IPS DF 6.9 (cell line): ENCODE data around the gene MAPK11.

ENCODE experiments used
- DNase-seq: peaks from one replicate; pipeline ENCODE4 v3.0.0-alpha.2; 2013; ENCODE audit warnings: low read depth, low spot score
- H3K27ac ChIP-seq: one replicate; pipeline ENCODE4 v1.5.1; 2013; ENCODE audit warnings: low read length, control low read depth
- H3K27me3 ChIP-seq: 2 replicates; pipeline ENCODE4 v1.6.1; 2013; ENCODE audit warnings: mild to moderate bottlenecking, low read length; ENCODE audit not compliant: control insufficient read depth, insufficient read depth
- H3K36me3 ChIP-seq: 2 replicates; pipeline ENCODE4 v1.6.1; 2013; ENCODE audit warnings: low read length; ENCODE audit not compliant: control insufficient read depth, insufficient read depth
- H3K4me1 ChIP-seq: 2 replicates; pipeline ENCODE4 v1.6.1; 2013; ENCODE audit warnings: low read length; ENCODE audit not compliant: control insufficient read depth, insufficient read depth
- H3K4me3 ChIP-seq: 2 replicates; pipeline ENCODE4 v1.5.1; 2013; ENCODE audit warnings: mild to moderate bottlenecking, low read length
- H3K9me3 ChIP-seq: 2 replicates; pipeline ENCODE4 v1.6.1; 2013; ENCODE audit warnings: low read length, inconsistent platforms; ENCODE audit not compliant: control insufficient read depth, insufficient read depth
- WGBS: extraction: QIAGEN DNeasy Blood & Tissue Kit; methylation state at CpG from one replicate; pipeline ENCODE4 v1.1.7; 2013; ENCODE audit warnings: mixed read lengths, missing lambda C conversion rate; ENCODE audit not compliant: insufficient read length, insufficient coverage; 5-methylcytosine and 5-hydroxymethylcytosine counted together

The MAPK11 gene

GRCh38 chr22:50292643-50293440 is 22.7 kb upstream of the MAPK11 start:
- Histone ChIP-seq H3K4me1 (peaks cover 10% of the 10 kb centered on the region), H3K4me3 (no peak overlapping the region), H3K9me3 (no peaks in the 10 kb centered on the region), H3K36me3 (peaks cover 16% of the 10 kb centered on the region), H3K27me3 (no peaks in the 10 kb centered on the region), H3K27ac (no peak overlapping the region)
- no peak for DNase-seq
- no CpG with 5 or more reads among the region's 29 CpGs for WGBS

- Histone ChIP-seq H3K27ac (no peak overlapping the region), H3K4me3 (no peak overlapping the region), H3K36me3 (peaks cover 25% of the 10 kb centered on the region), H3K4me1 (peaks cover 10% of the 10 kb centered on the region), H3K9me3 (no peaks in the 10 kb centered on the region), H3K27me3 (no peaks in the 10 kb centered on the region)
- no CpG with 5 or more reads among the region's 37 CpGs for WGBS
- no peak for DNase-seq
These were observed 19.9 kb upstream of the MAPK11 start for GRCh38 chr22:50289942-50290630.

- H3K27me3 ChIP-seq = no peaks in the 10 kb centered on the region
- no CpG with 5 or more reads among the region's 57 CpGs for WGBS
- no peak for DNase-seq
- no peak overlapping the region for H3K27ac ChIP-seq
- H3K9me3 ChIP-seq = no peaks in the 10 kb centered on the region
- H3K4me3 ChIP-seq = no peak overlapping the region
- H3K4me1 ChIP-seq = peaks cover 9% of the 10 kb centered on the region
- H3K36me3 ChIP-seq = peaks cover 25% of the 10 kb centered on the region
These were observed 19.2 kb upstream of the MAPK11 start for GRCh38 chr22:50289151-50289941.

GRCh38 chr22:50287731-50288130 is 17.6 kb upstream of the MAPK11 start:
- no peaks in the 10 kb centered on the region for H3K9me3 ChIP-seq
- no peak overlapping the region for H3K4me3 ChIP-seq
- H3K27me3 ChIP-seq = no peaks in the 10 kb centered on the region
- DNase-seq = no peak
- no CpG with 5 or more reads among the region's 31 CpGs for WGBS
- no peak overlapping the region for H3K27ac ChIP-seq
- H3K36me3 ChIP-seq = peaks cover 35% of the 10 kb centered on the region
- peaks cover 3% of the 10 kb centered on the region for H3K4me1 ChIP-seq

GRCh38 chr22:50286701-50287318 is 16.6 kb upstream of the MAPK11 start:
- H3K27me3 ChIP-seq = no peaks in the 10 kb centered on the region
- H3K9me3 ChIP-seq = no peaks in the 10 kb centered on the region
- no peaks in the 10 kb centered on the region; the same call in 1 of the 2 replicates for H3K4me1 ChIP-seq
- DNase-seq = no peak
- H3K27ac ChIP-seq = no peak overlapping the region
- peaks cover 44% of the 10 kb centered on the region for H3K36me3 ChIP-seq
- no CpG with 5 or more reads among the region's 40 CpGs for WGBS
- no peak overlapping the region for H3K4me3 ChIP-seq

GRCh38 chr22:50286275-50286674 is 16.1 kb upstream of the MAPK11 start:
- Histone ChIP-seq H3K27me3 (no peaks in the 10 kb centered on the region), H3K9me3 (no peaks in the 10 kb centered on the region), H3K4me1 (no peaks in the 10 kb centered on the region; the same call in 1 of the 2 replicates), H3K27ac (no peak overlapping the region), H3K36me3 (peaks cover 49% of the 10 kb centered on the region), H3K4me3 (no peak overlapping the region)
- no peak for DNase-seq
- WGBS = no CpG with 5 or more reads among the region's 21 CpGs

GRCh38 chr22:50285568-50286229 is 15.5 kb upstream of the MAPK11 start:
- no peaks in the 10 kb centered on the region for H3K9me3 ChIP-seq
- H3K36me3 ChIP-seq = peaks cover 54% of the 10 kb centered on the region
- no peak overlapping the region for H3K27ac ChIP-seq
- DNase-seq = no peak
- H3K4me1 ChIP-seq = no peaks in the 10 kb centered on the region; the same call in 1 of the 2 replicates
- no CpG with 5 or more reads among the region's 34 CpGs for WGBS
- no peak overlapping the region for H3K4me3 ChIP-seq
- H3K27me3 ChIP-seq = no peaks in the 10 kb centered on the region

GRCh38 chr22:50284479-50284878 is 14.3 kb upstream of the MAPK11 start:
- H3K4me1 ChIP-seq = no peaks in the 10 kb centered on the region; the same call in 1 of the 2 replicates
- H3K27me3 ChIP-seq = no peaks in the 10 kb centered on the region
- H3K27ac ChIP-seq = no peak overlapping the region
- no peaks in the 10 kb centered on the region for H3K9me3 ChIP-seq
- H3K4me3 ChIP-seq = no peak overlapping the region
- H3K36me3 ChIP-seq = peaks cover 58% of the 10 kb centered on the region
- DNase-seq = no peak
- WGBS = no CpG with 5 or more reads among the region's 13 CpGs

- no peaks in the 10 kb centered on the region for H3K27me3 ChIP-seq
- no peak overlapping the region for H3K27ac ChIP-seq
- no peaks in the 10 kb centered on the region for H3K9me3 ChIP-seq
- no peak for DNase-seq
- H3K4me3 ChIP-seq = no peak overlapping the region
- WGBS = no CpG with 5 or more reads among the region's 30 CpGs
- peaks cover 59% of the 10 kb centered on the region for H3K36me3 ChIP-seq
- H3K4me1 ChIP-seq = no peaks in the 10 kb centered on the region; the same call in 1 of the 2 replicates
These were observed 13.6 kb upstream of the MAPK11 start for GRCh38 chr22:50283821-50284220.
